Right renal cortex interstitium (tissue), 3 donors: ENCODE results near the gene ERC1. TPM values are rescaled to one million over a fixed set of nuclear protein-coding genes. Genes with fewer than 3 reads are reported as not detected.

Source experiments
- DNase-seq, 3 donors: peaks; one replicate each; pipeline ENCODE4 v3.0.0-alpha.2; 2013; ENCODE audit warnings: low read depth in 3 of 3, low spot score in 2 of 3
- polyA plus RNA-seq, 3 donors: library from polyadenylated mRNA; unstranded; fragments of 120-200 nt; gene quantifications; one replicate each; pipeline ENCODE4 v1.2.1, GENCODE V29; 2013; ENCODE audit not compliant: insufficient read length in 3 of 3

Gene ERC1
- polyA plus RNA-seq, result 10 to 100 TPM; 39.5 to 44.9 (median 40.3) TPM

GRCh38 chr12:990661-991349 lies at the start of gene ERC1:
Gene ERC1 (plus strand): TSS chr12:991223. CDS start chr12:1027904, 36,681 bp downstream.
- DNase-seq, result peak; percentile 78 to 84 (median 80)

- DNase-seq, result no peak
Measured at GRCh38 chr12:943051-943450, 48.0 kb upstream of the ERC1 start.

GRCh38 chr12:944211-944610 lies 46.8 kb upstream of the ERC1 start:
- DNase-seq, result no peak

GRCh38 chr12:946212-946611 lies 44.8 kb upstream of the ERC1 start:
- no peak for DNase-seq

GRCh38 chr12:946631-947030 lies 44.4 kb upstream of the ERC1 start:
- DNase-seq, result no peak

GRCh38 chr12:948238-948637 lies 42.8 kb upstream of the ERC1 start:
- no peak for DNase-seq

GRCh38 chr12:949453-950191 lies 41.4 kb upstream of the ERC1 start, which contains the start of gene RAD52:
Gene RAD52 (minus strand): TSS chr12:949694. CDS start chr12:933058, 16,636 bp downstream.
- DNase-seq, result peak; percentile 96 to 98 (median 96)

GRCh38 chr12:951176-951575 lies 39.8 kb upstream of the ERC1 start:
- no peak for DNase-seq

- no peak for DNase-seq
Measured at GRCh38 chr12:953776-954175, 37.2 kb upstream of the ERC1 start.

GRCh38 chr12:954741-955140 lies 36.3 kb upstream of the ERC1 start:
- no peak for DNase-seq

- DNase-seq, result no peak
Measured at GRCh38 chr12:955939-956338, 35.1 kb upstream of the ERC1 start.

GRCh38 chr12:958588-959123 lies 32.4 kb upstream of the ERC1 start:
- DNase-seq, result no peak

- DNase-seq, result no peak
Measured at GRCh38 chr12:966724-967123, 24.3 kb upstream of the ERC1 start.

GRCh38 chr12:967641-968040 lies 23.4 kb upstream of the ERC1 start:
- DNase-seq, result no peak

- no peak for DNase-seq
Measured at GRCh38 chr12:968545-968944, 22.5 kb upstream of the ERC1 start.

GRCh38 chr12:969821-970220 lies 21.2 kb upstream of the ERC1 start:
- DNase-seq, result no peak

GRCh38 chr12:971991-972390 lies 19.0 kb upstream of the ERC1 start:
- no peak for DNase-seq

- DNase-seq, result no peak
Measured at GRCh38 chr12:974271-974862, 16.7 kb upstream of the ERC1 start.

GRCh38 chr12:976644-977043 lies 14.4 kb upstream of the ERC1 start:
- no peak for DNase-seq

GRCh38 chr12:977156-977555 lies 13.9 kb upstream of the ERC1 start:
- no peak for DNase-seq

GRCh38 chr12:979349-979748 lies 11.7 kb upstream of the ERC1 start:
- no peak for DNase-seq
